Pancreas (tissue), 10 donors: Measurements from ENCODE around the gene GAS1. TPM values are rescaled to one million over a fixed set of nuclear protein-coding genes. Genes with fewer than 3 reads are reported as not detected.

Experiments
- ATAC-seq, 4 donors: fragments of 200-7000 bp; cut with Tn5 transposase; one replicate each; pipeline versions ENCODE4 v1.8.0 to v1.9.1; 2020; ENCODE audit warnings: mild to moderate bottlenecking in 4 of 4, moderate library complexity in 4 of 4
- DNase-seq, 6 donors: peaks; one replicate each; pipeline ENCODE4 v3.0.0-alpha.2; 2020
- FAIRE-seq: peaks from 2 replicates; lab custom pipeline; 2012; peaks lifted over from hg19 to GRCh38; lab: Jason Lieb, UNC
- H3K27ac ChIP-seq, 4 donors: fragments of 200-600 bp; sonication (generic); 1 replicate in 3 of 4; 2 replicates in 1 of 4; pipeline versions ENCODE4 v1.5.0 to v1.8.0; 2020
- H3K27me3 ChIP-seq, 4 donors: fragments of 200-600 bp; one replicate each; pipeline ENCODE4 v1.8.0; 2021
- H3K36me3 ChIP-seq, 3 donors: fragments of 200-600 bp; sonication (generic) in 1 of 3; one replicate each; pipeline versions ENCODE4 v1.5.0 to v1.8.0; 2020 to 2021
- H3K4me1 ChIP-seq, 3 donors: fragments of 200-600 bp; one replicate each; pipeline ENCODE4 v1.8.0; 2021
- H3K4me3 ChIP-seq, 4 donors: fragments of 200-600 bp; sonication (generic) in 2 of 4; one replicate each; pipeline versions ENCODE4 v1.5.0 to v1.8.0; 2020 to 2021
- H3K9me3 ChIP-seq, 4 donors: fragments of 200-600 bp; one replicate each; pipeline ENCODE4 v1.8.0; 2021
- CTCF ChIP-seq, 4 donors: fragments of 200-600 bp; sonication (generic) in 3 of 4; IDR thresholded peaks; one replicate each; pipeline versions ENCODE4 v1.5.0 to v1.8.0; 2021; ENCODE audit warnings: antibody characterized with exemption in 4 of 4
- WGBS, 2 donors: extraction: QIAGEN DNeasy Blood & Tissue Kit; methylation state at CpG; one replicate each; pipeline ENCODE4 v1.1.7; 2013; 5-methylcytosine and 5-hydroxymethylcytosine counted together
- intact Hi-C, 3 donors: fragments of 100-400 bp; cut with DNase I; formaldehyde crosslinking; loops; one replicate each; pipeline versions ENCODE4 v1.11.1 to v1.14.2; 2022
- polyA plus RNA-seq, 2 donors: library from polyadenylated mRNA; stranded (reverse); fragments of 200-250 nt; gene quantifications; one replicate each; pipeline ENCODE4 v1.2.3, GENCODE V29; 2013
- total RNA-seq, 6 donors: library from RNA; stranded (reverse); fragmentation: NEBNext Ultra II Directional in 4 of 6; extraction: Animal tissue kit (Norgen Biotek cat#: 25700) in 4 of 6; gene quantifications; one replicate each; pipeline versions ENCODE4 v1.2.1 to v1.2.4, GENCODE V29; 2021 to 2023
- donor health status: healthy with polysubstance abuse.
- donor health status: DM: no; HTN: no; CAD: no; lungs with moderate emphysema.
- donor health status: DM: no; HTN: no; CAD: no.
- donor health status: control.
- donor health status: control.
- donor health status: Bipolar disorder and iron deficiency.
- donor health status: DM: yes; HTN: yes; CAD: no.
- donor health status: DM: no; HTN: no; CAD: no.
- donor health status: DM: no; HTN: no; CAD: no.
- donor health status: DM: yes; HTN: yes; CAD: no.

The GAS1 gene
- total RNA-seq (10 to 100 TPM in 3 of 6 donors, 1 to 10 TPM in 3; 5.8 to 16.7 (median 9.9) TPM), polyA plus RNA-seq (1 to 10 TPM; 3.6 to 4.6 TPM)

- no peak for FAIRE-seq
- DNase-seq, result peak; percentile 84 to 94 (median 88)
- Histone ChIP-seq H3K27ac (peak within 1 kb of the TSS; percentile 93 to 96 (median 95)), H3K4me1 (peaks cover 0 to 27% (median 8%) of the 10 kb centered on the region in 3 donors), H3K9me3 (no peaks in the 10 kb centered on the region), H3K36me3 (no peaks in the 10 kb centered on the region), H3K27me3 (no peaks in the 10 kb centered on the region), H3K4me3 (peak within 1 kb of the TSS; percentile 45 to 95 (median 84))
- intact Hi-C loops, result no loop called here
- peak; percentile 71 to 89 (median 76) for ATAC-seq
- 0 to 1% methylated on average over 64 to 89 of the region's 89 CpGs for WGBS, 2 donors
- TF ChIP-seq CTCF (IDR thresholded peaks at IDR 0.05), result no peak
Measured at GRCh38 chr9:86947146-86948073, at the start of gene GAS1. Gene GAS1 (minus strand): TSS chr9:86947506. CDS start chr9:86946779, 727 bp downstream.

GRCh38 chr9:86994231-86994630 lies 46.9 kb upstream of the GAS1 start:
- intact Hi-C loops, result no loop called here

GRCh38 chr9:86993830-86994229 lies 46.5 kb upstream of the GAS1 start:
- Histone ChIP-seq H3K9me3 (no peaks in the 10 kb centered on the region), H3K4me1 (peaks cover 0 to 5% (median 0%) of the 10 kb centered on the region in 3 donors), H3K4me3 (no peak overlapping the region), H3K27ac (no peak overlapping the region), H3K36me3 (no peaks in the 10 kb centered on the region), H3K27me3 (no peaks in the 10 kb centered on the region)
- no peak for FAIRE-seq
- intact Hi-C loops, result no loop called here
- ATAC-seq, result no peak
- DNase-seq, result no peak
- no peak for TF ChIP-seq CTCF (IDR thresholded peaks at IDR 0.05)

More at GRCh38 chr9:86994231-86994630, 46.9 kb upstream of the GAS1 start:
- WGBS, 2 donors, result 15% methylated on average over 1 of the region's 1 CpG
- Histone ChIP-seq H3K4me3 (no peak overlapping the region), H3K27ac (no peak overlapping the region), H3K36me3 (no peaks in the 10 kb centered on the region), H3K4me1 (peaks cover 0 to 5% (median 0%) of the 10 kb centered on the region in 3 donors), H3K9me3 (no peaks in the 10 kb centered on the region), H3K27me3 (no peaks in the 10 kb centered on the region)
- no peak for TF ChIP-seq CTCF (IDR thresholded peaks at IDR 0.05)
- ATAC-seq (peak in 1 of 4 donors; percentile 53), FAIRE-seq (no peak), DNase-seq (no peak)

- H3K27ac ChIP-seq, result no peak overlapping the region
- no peak for TF ChIP-seq CTCF (IDR thresholded peaks at IDR 0.05)
- no peak for DNase-seq
- ATAC-seq, result no peak
- H3K4me3 ChIP-seq, result no peak overlapping the region
- intact Hi-C loops, result no loop called here
- no peaks in the 10 kb centered on the region for H3K36me3 ChIP-seq
- no peak for FAIRE-seq
- WGBS, 2 donors, result 85 to 86% methylated on average over 4 of the region's 4 CpGs
- H3K4me1 ChIP-seq, result peaks cover 0 to 5% (median 0%) of the 10 kb centered on the region in 3 donors
- no peaks in the 10 kb centered on the region for H3K27me3 ChIP-seq
- H3K9me3 ChIP-seq, result no peaks in the 10 kb centered on the region
Measured at GRCh38 chr9:86991077-86991476, 43.8 kb upstream of the GAS1 start.
